ENCODE results near the gene KCNH2.
A peak's percentile ranks its signal among the peaks of the same experiment; 100 is the strongest.

Gene KCNH2

DNA sequence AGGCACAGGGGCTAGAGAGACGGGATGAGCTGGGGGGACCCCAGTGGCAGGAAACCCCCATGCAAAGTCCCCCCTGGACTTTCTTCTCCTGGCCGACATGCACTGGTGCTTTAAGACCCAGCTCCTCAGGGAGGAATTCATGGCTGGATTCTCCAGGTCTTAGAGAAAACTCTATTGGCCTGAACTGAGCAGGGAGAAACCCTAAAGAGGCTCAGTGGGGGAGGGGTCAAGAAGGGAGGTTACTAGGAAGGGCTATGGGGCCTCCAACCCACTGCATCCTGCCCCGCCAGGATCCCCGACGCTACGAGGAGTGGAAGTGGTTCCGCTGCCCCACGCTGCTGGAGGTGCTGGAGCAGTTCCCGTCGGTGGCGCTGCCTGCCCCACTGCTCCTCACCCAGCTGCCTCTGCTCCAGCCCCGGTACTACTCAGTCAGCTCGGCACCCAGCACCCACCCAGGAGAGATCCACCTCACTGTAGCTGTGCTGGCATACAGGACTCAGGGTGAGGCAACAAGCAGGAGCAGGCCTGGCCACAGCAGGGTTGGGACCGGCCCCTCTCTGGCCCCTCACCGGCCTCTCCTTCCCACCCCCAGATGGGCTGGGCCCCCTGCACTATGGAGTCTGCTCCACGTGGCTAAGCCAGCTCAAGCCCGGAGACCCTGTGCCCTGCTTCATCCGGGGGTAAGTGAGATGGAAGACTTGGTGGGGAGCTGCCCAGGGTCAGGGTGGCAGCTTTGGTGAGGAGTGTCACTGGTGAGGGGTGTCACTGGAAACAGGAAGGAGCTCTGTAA lies 32.4 kb upstream of the KCNH2 start:
- POLR2A ChIA-PET: interaction anchor here (1.3 kb wide), 1 partner anchor 18 kb away, joined by 6 read pairs; the partner anchor contains the start of gene ABCB8
- no peak overlapping the region for H3K27ac ChIP-seq (ENCODE audit: extremely low read depth, low read depth, low read length)
- no peaks in the 10 kb centered on the region for H3K9me3 ChIP-seq (ENCODE audit: control insufficient read depth, insufficient read depth, low read depth, low read length)
- no peaks in the 10 kb centered on the region for H3K4me1 ChIP-seq (ENCODE audit: control insufficient read depth, insufficient read depth, low read length)
- no peaks in the 10 kb centered on the region for H3K36me3 ChIP-seq (ENCODE audit: control insufficient read depth in 2 of 2, insufficient read depth in 1 of 2, low read length in 2 of 2)
- H3K4me3 ChIP-seq (ENCODE audit: low read depth, low read length): no peak overlapping the region
- CTCF ChIA-PET: interaction anchor here (0.6 to 2.9 kb wide), 17 partner anchors 8 to 306 kb away, joined by 3 to 27 read pairs (median 4); partner anchors contain the start of gene ATG9B
- TF ChIP-seq SALL2 (tag by site-specific recombination; IDR thresholded peaks at IDR 0.05; ENCODE audit: borderline replicate concordance): no peak
- no peak for TF ChIP-seq ZNF664 (tag by site-specific recombination; IDR thresholded peaks at IDR 0.05)
- TF ChIP-seq ZNF423 (tag by site-specific recombination; IDR thresholded peaks at IDR 0.05): no peak
- no peak for TF ChIP-seq ZNF555 (tag by site-specific recombination; conservative IDR thresholded peaks at IDR 0.05)
- TF ChIP-seq ZBTB8A (tag by site-specific recombination; IDR thresholded peaks at IDR 0.05): 0 out of 2 replicates have a peak, but pooled peaks have one; percentile 36
- TF ChIP-seq ZNF24 (tag by site-specific recombination; IDR thresholded peaks at IDR 0.05): no peak
- TF ChIP-seq ZNF600 (tag by site-specific recombination; IDR thresholded peaks at IDR 0.05): peak; percentile 80; the same call in 1 of the 2 replicates
- peak; percentile 10; the same call in 1 of the 2 replicates for TF ChIP-seq SP2 (tag by site-specific recombination; IDR thresholded peaks at IDR 0.05)
- TF ChIP-seq, protein P1, sequence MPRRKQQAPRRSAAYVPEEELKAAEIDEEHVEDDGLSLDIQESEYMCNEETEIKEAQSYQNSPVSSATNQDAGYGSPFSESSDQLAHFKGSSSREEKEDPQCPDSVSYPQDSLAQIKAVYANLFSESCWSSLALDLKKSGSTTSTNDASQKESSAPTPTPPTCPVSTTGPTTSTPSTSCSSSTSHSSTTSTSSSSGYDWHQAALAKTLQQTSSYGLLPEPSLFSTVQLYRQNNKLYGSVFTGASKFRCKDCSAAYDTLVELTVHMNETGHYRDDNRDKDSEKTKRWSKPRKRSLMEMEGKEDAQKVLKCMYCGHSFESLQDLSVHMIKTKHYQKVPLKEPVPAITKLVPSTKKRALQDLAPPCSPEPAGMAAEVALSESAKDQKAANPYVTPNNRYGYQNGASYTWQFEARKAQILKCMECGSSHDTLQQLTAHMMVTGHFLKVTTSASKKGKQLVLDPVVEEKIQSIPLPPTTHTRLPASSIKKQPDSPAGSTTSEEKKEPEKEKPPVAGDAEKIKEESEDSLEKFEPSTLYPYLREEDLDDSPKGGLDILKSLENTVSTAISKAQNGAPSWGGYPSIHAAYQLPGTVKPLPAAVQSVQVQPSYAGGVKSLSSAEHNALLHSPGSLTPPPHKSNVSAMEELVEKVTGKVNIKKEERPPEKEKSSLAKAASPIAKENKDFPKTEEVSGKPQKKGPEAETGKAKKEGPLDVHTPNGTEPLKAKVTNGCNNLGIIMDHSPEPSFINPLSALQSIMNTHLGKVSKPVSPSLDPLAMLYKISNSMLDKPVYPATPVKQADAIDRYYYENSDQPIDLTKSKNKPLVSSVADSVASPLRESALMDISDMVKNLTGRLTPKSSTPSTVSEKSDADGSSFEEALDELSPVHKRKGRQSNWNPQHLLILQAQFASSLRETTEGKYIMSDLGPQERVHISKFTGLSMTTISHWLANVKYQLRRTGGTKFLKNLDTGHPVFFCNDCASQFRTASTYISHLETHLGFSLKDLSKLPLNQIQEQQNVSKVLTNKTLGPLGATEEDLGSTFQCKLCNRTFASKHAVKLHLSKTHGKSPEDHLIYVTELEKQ (tag by site-specific recombination; IDR thresholded peaks at IDR 0.05; ENCODE audit: borderline replicate concordance): no peak
- no peak for TF ChIP-seq ZNF114 (tag by site-specific recombination; IDR thresholded peaks at IDR 0.05)
- TF ChIP-seq PRDM1 (tag by site-specific recombination; IDR thresholded peaks at IDR 0.05): no peak
- TF ChIP-seq KLF1 (tag by site-specific recombination; IDR thresholded peaks at IDR 0.05): no peak
- TF ChIP-seq ZSCAN23 (tag by site-specific recombination; IDR thresholded peaks at IDR 0.05): no peak
- no peak for TF ChIP-seq ZNF184 (tag by site-specific recombination; IDR thresholded peaks at IDR 0.05)
- TF ChIP-seq ZNF341 (tag by site-specific recombination; IDR thresholded peaks at IDR 0.05; ENCODE audit: low read depth): no peak; the same call in 1 of the 2 replicates
- TF ChIP-seq, protein P2, sequence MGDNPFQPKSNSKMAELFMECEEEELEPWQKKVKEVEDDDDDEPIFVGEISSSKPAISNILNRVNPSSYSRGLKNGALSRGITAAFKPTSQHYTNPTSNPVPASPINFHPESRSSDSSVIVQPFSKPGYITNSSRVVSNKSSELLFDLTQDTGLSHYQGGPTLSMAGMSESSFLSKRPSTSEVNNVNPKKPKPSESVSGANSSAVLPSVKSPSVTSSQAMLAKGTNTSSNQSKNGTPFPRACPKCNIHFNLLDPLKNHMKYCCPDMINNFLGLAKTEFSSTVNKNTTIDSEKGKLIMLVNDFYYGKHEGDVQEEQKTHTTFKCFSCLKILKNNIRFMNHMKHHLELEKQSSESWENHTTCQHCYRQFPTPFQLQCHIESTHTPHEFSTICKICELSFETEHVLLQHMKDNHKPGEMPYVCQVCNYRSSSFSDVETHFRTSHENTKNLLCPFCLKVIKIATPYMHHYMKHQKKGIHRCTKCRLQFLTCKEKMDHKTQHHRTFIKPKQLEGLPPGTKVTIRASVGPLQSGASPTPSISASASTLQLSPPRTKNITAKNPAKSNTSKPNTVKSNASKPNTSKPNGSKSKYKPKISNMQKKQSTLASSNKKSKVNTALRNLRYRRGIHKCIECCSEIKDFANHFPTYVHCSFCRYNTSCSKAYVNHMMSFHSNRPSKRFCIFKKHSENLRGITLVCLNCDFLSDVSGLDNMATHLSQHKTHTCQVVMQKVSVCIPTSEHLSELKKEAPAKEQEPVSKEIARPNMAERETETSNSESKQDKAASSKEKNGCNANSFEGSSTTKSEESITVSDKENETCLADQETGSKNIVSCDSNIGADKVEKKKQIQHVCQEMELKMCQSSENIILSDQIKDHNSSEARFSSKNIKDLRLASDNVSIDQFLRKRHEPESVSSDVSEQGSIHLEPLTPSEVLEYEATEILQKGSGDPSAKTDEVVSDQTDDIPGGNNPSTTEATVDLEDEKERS (tag by site-specific recombination; IDR thresholded peaks at IDR 0.05): no peak
- 0 out of 2 replicates have a peak, but pooled peaks have one; percentile 8 for TF ChIP-seq ZBTB17 (tag by site-specific recombination; IDR thresholded peaks at IDR 0.05)
- no peak for TF ChIP-seq ZNF549 (tag by site-specific recombination; IDR thresholded peaks at IDR 0.05)
- peak; percentile 20; the same call in 1 of the 2 replicates for TF ChIP-seq GLIS1 (tag by site-specific recombination; IDR thresholded peaks at IDR 0.05)
- no peak for TF ChIP-seq ZNF707 (tag by site-specific recombination; IDR thresholded peaks at IDR 0.05)
- TF ChIP-seq ZXDB (tag by site-specific recombination; IDR thresholded peaks at IDR 0.05): no peak
- TF ChIP-seq, protein P3, sequence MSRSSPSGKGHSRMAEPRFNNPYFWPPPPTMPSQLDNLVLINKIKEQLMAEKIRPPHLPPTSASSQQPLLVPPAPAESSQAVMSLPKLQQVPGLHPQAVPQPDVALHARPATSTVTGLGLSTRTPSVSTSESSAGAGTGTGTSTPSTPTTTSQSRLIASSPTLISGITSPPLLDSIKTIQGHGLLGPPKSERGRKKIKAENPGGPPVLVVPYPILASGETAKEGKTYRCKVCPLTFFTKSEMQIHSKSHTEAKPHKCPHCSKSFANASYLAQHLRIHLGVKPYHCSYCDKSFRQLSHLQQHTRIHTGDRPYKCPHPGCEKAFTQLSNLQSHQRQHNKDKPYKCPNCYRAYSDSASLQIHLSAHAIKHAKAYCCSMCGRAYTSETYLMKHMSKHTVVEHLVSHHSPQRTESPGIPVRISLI (tag by site-specific recombination; IDR thresholded peaks at IDR 0.05): no peak
- TF ChIP-seq, protein P4, sequence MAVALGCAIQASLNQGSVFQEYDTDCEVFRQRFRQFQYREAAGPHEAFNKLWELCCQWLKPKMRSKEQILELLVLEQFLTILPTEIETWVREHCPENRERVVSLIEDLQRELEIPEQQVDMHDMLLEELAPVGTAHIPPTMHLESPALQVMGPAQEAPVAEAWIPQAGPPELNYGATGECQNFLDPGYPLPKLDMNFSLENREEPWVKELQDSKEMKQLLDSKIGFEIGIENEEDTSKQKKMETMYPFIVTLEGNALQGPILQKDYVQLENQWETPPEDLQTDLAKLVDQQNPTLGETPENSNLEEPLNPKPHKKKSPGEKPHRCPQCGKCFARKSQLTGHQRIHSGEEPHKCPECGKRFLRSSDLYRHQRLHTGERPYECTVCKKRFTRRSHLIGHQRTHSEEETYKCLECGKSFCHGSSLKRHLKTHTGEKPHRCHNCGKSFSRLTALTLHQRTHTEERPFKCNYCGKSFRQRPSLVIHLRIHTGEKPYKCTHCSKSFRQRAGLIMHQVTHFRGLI (tag by site-specific recombination; IDR thresholded peaks at IDR 0.05): no peak
- no peak for TF ChIP-seq ZFP37 (tag by site-specific recombination; IDR thresholded peaks at IDR 0.05)
- no peak for TF ChIP-seq SP3 (tag by site-specific recombination; IDR thresholded peaks at IDR 0.05)
- TF ChIP-seq REPIN1 (tag by site-specific recombination; IDR thresholded peaks at IDR 0.05; ENCODE audit: low read depth): no peak
- no peak for TF ChIP-seq ZNF292 (tag by site-specific recombination; IDR thresholded peaks at IDR 0.05; ENCODE audit: borderline replicate concordance, low read depth)
- TF ChIP-seq ZNF121 (tag by site-specific recombination; IDR thresholded peaks at IDR 0.05): no peak
- no peak for TF ChIP-seq IKZF3 (tag by site-specific recombination; IDR thresholded peaks at IDR 0.05)
- TF ChIP-seq ZNF768 (tag by site-specific recombination; IDR thresholded peaks at IDR 0.05): no peak

Data from HEK293 (cell line).